ENCODE data around the gene CACNA1I.

- TF ChIP-seq CTCF (IDR thresholded peaks at IDR 0.05), result no peak
- TF ChIP-seq EZH2 (IDR thresholded peaks at IDR 0.05; ENCODE audit: borderline replicate concordance, insufficient read depth, low read depth, low read length, poor library complexity, severe bottlenecking), result no peak
Measured at GRCh38 chr22:39634530-39635405, 64.2 kb downstream of the CACNA1I start.

Data from B cell (primary cell).